ENCODE results near the gene RIPK4.

DNA sequence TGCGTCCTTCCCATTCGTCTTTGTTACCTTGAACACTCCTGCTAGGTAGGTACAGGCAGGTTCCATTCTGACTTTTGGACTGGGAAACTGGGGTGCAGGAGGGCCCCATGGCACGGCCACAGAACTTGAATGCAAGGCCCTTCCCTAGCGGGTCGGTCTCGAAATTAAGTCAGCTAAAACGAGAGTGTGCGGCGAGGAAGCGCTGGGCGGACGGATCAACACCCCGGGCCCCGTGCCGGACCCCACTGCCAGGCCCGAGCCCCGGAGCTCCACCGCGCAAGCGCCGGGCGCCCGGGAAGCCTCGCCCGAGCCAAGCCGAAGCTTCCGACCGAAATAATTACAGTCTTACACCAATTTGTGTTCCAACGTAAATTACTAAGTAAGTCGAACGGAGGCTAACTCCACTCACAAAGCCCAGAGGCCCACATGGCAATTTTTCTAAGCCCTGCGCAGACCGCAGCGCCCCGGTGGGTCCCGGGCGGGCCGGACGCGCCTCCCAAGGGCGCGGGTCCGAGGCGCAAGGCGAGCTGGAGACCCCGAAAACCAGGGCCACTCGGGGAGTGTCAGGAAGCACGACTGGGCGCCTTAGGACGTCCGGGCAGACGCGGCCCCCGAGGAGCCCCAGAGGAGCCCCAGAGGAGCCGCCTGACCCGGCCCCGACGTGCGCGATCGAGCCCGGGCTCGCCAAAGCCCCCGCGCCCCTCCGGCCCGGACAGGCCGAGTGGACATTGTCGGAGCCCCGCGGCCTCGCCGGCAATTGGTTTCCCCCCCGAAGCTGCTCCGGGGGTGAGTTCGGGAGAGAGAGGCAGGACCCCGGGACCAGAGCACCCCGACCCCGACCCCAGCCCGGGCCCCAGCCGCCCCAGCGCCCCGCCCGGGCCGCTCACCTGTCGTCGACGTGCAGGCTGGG lies 624 bp downstream of the RIPK4 start:
- TF ChIP-seq, protein P1, sequence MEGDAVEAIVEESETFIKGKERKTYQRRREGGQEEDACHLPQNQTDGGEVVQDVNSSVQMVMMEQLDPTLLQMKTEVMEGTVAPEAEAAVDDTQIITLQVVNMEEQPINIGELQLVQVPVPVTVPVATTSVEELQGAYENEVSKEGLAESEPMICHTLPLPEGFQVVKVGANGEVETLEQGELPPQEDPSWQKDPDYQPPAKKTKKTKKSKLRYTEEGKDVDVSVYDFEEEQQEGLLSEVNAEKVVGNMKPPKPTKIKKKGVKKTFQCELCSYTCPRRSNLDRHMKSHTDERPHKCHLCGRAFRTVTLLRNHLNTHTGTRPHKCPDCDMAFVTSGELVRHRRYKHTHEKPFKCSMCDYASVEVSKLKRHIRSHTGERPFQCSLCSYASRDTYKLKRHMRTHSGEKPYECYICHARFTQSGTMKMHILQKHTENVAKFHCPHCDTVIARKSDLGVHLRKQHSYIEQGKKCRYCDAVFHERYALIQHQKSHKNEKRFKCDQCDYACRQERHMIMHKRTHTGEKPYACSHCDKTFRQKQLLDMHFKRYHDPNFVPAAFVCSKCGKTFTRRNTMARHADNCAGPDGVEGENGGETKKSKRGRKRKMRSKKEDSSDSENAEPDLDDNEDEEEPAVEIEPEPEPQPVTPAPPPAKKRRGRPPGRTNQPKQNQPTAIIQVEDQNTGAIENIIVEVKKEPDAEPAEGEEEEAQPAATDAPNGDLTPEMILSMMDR (IDR thresholded peaks at IDR 0.05; ENCODE audit: poor library complexity, severe bottlenecking) = no peak
- no peak for TF ChIP-seq SMC3 (conservative IDR thresholded peaks at IDR 0.05; ENCODE audit: poor library complexity)
